MCF 10A (cell line): Measurements from ENCODE around the gene AOC2. TPM values are rescaled to one million over a fixed set of nuclear protein-coding genes. Genes with fewer than 3 reads are reported as not detected.
A peak's percentile ranks its signal among the peaks of the same experiment; 100 is the strongest.
"Not testable (repeated sequence)": the region's sequence is repeated elsewhere in the genome, so short reads cannot be mapped to it uniquely, and the experiment has no call there.

Experiments
- BruUV-seq: library from RNA; stranded (reverse); fragments of 400-500 nt; replicated peaks from 2 replicates; lab custom pipeline; 2021; lab: Mats Ljungman, UMichigan
- CTCF ChIA-PET: fragments of 300-600 bp; sonication (Branson Sonifier 250); formaldehyde crosslinking; extraction: SDS; loops from one replicate; lab custom pipeline; 2021; ENCODE audit warnings: antibody characterized with exemption, inconsistent platforms; lab: Yijun Ruan, JAX
- POLR2A ChIA-PET: fragments of 300-600, 350-650 bp; sonication (Branson Sonifier 250); formaldehyde crosslinking; extraction: SDS; loops from one replicate; lab custom pipeline; 2020; ENCODE audit warnings: antibody characterized with exemption, inconsistent platforms; lab: Yijun Ruan, JAX
- DNase-seq: peaks from one replicate; pipeline ENCODE4 v3.0.0-alpha.2; 2018; ENCODE audit not compliant: unreplicated experiment
- H3K27ac Mint-ChIP-seq: one replicate; pipeline ENCODE4 v1.8.0; 2022; ENCODE audit warnings: mild to moderate bottlenecking, low read depth, mixed read lengths; ENCODE audit not compliant: unreplicated experiment
- H3K27me3 Mint-ChIP-seq: one replicate; pipeline ENCODE4 v1.8.0; 2022; ENCODE audit warnings: mixed read lengths; ENCODE audit not compliant: insufficient read depth, unreplicated experiment
- H3K36me3 Mint-ChIP-seq: one replicate; pipeline ENCODE4 v1.8.0; 2022; ENCODE audit warnings: mild to moderate bottlenecking, moderate library complexity, mixed read lengths; ENCODE audit not compliant: insufficient read depth, unreplicated experiment
- H3K4me1 Mint-ChIP-seq: one replicate; pipeline ENCODE4 v1.8.0; 2022; ENCODE audit warnings: mixed read lengths; ENCODE audit not compliant: insufficient read depth, unreplicated experiment
- H3K4me3 Mint-ChIP-seq: one replicate; pipeline ENCODE4 v1.8.0; 2022; ENCODE audit warnings: mild to moderate bottlenecking, moderate library complexity, mixed read lengths; ENCODE audit not compliant: unreplicated experiment
- H3K9me3 Mint-ChIP-seq: one replicate; pipeline ENCODE4 v1.8.0; 2022; ENCODE audit warnings: mixed read lengths; ENCODE audit not compliant: unreplicated experiment
- CTCF ChIP-seq: fragments of 200-600 bp; IDR thresholded peaks from one replicate; pipeline ENCODE4 v1.8.0; 2022; ENCODE audit warnings: antibody characterized with exemption, mild to moderate bottlenecking; ENCODE audit not compliant: unreplicated experiment
- intact Hi-C: fragments of 100-400 bp; cut with micrococcal nuclease; formaldehyde crosslinking; loops from 2 replicates; pipeline ENCODE4 v1.14.1; 2022
- microRNA-seq: library from miRNA; unstranded; fragments of <30 nt; microRNA quantifications from one replicate; pipeline ENCODE4 v1.2.0, GENCODE V29; 2022
- total RNA-seq: library from RNA; stranded (reverse); gene quantifications from 2 replicates; pipeline ENCODE4 v1.2.3, GENCODE V29; 2022

Gene AOC2
- total RNA-seq, 1 experiment from 2014 or later = 2.6 TPM

- Mint-ChIP-seq H3K27ac (no peak overlapping the region), H3K27me3 (no peaks in the 10 kb centered on the region), H3K4me3 (no peak overlapping the region), H3K36me3 (no peaks in the 10 kb centered on the region), H3K9me3 (no peaks in the 10 kb centered on the region), H3K4me1 (peaks cover 12% of the 10 kb centered on the region)
- intact Hi-C loops = no loop called here
- BruUV-seq = no TSS peak
- no peak for DNase-seq
- ChIA-PET CTCF (interaction anchor here (1.6 kb wide), 1 partner anchor 35 kb away, joined by 5 read pairs; no protein-coding TSS in a partner anchor), POLR2A (interaction anchor here (0.6 to 1.2 kb wide), 6 partner anchors 11 to 307 kb away, joined by 3 read pairs; partner anchors contain the start of gene PSME3)
- no peak for TF ChIP-seq CTCF
Observed at GRCh38 chr17:42894283-42895184, 50.2 kb downstream of the AOC2 start.

- no peaks in the 10 kb centered on the region for H3K36me3 Mint-ChIP-seq
- H3K27me3 Mint-ChIP-seq = no peaks in the 10 kb centered on the region
- H3K4me3 Mint-ChIP-seq = no peak overlapping the region
- H3K9me3 Mint-ChIP-seq = no peaks in the 10 kb centered on the region
- TF ChIP-seq CTCF = no peak
- peak; percentile 84 for DNase-seq
- H3K27ac Mint-ChIP-seq = no peak overlapping the region
- ChIA-PET CTCF (interaction anchor here (0.6 to 1.6 kb wide), 2 partner anchors 34 to 117 kb away, joined by 3 to 5 read pairs; no protein-coding TSS in a partner anchor), POLR2A (interaction anchor here (0.7 to 1.2 kb wide), 4 partner anchors 11 to 308 kb away, joined by 3 read pairs; no protein-coding TSS in a partner anchor)
- intact Hi-C loops = no loop called here
- peaks cover 12% of the 10 kb centered on the region for H3K4me1 Mint-ChIP-seq
- no TSS peak for BruUV-seq
Observed at GRCh38 chr17:42895185-42895555, 50.8 kb downstream of the AOC2 start.

GRCh38 chr17:42898147-42898811 is 53.9 kb downstream of the AOC2 start:
- CTCF ChIA-PET = interaction anchor here (0.6 to 1.0 kb wide), 3 partner anchors 18 to 173 kb away, joined by 3 to 5 read pairs (median 4); no protein-coding TSS in a partner anchor
- H3K27me3 Mint-ChIP-seq = no peaks in the 10 kb centered on the region
- no TSS peak for BruUV-seq

GRCh38 chr17:42899981-42900380 is 55.6 kb downstream of the AOC2 start:
- H3K9me3 Mint-ChIP-seq, BruUV-seq, H3K27ac Mint-ChIP-seq, POLR2A ChIA-PET, intact Hi-C loops, H3K4me1 Mint-ChIP-seq, H3K27me3 Mint-ChIP-seq, H3K4me3 Mint-ChIP-seq, H3K36me3 Mint-ChIP-seq, CTCF ChIA-PET, DNase-seq: not testable (repeated sequence)

More at GRCh38 chr17:42898147-42898811, 53.9 kb downstream of the AOC2 start:
- intact Hi-C loops = no loop called here
- TF ChIP-seq CTCF = no peak
- DNase-seq = no peak
- H3K9me3 Mint-ChIP-seq = no peaks in the 10 kb centered on the region
- no peak overlapping the region for H3K27ac Mint-ChIP-seq
- no peak overlapping the region for H3K4me3 Mint-ChIP-seq
- peaks cover 12% of the 10 kb centered on the region for H3K4me1 Mint-ChIP-seq
- POLR2A ChIA-PET = interaction anchor here (0.7 kb wide), 1 partner anchor 36 kb away, joined by 3 read pairs; no protein-coding TSS in a partner anchor
- H3K36me3 Mint-ChIP-seq = no peaks in the 10 kb centered on the region

Small RNA genes within 50 kb of the gene (microRNA-seq; reads per million reads assigned to microRNA genes)
- 0.66 reads per million for gene MIR6781

Other genes with a start within 250 kb of the AOC2 start
- gene RETREG3, start 235.2 kb upstream of the AOC2 start, total RNA-seq = 45.2 and 46.0 TPM in 2 replicates
- 57.8 and 60.2 TPM in 2 replicates for gene TUBG1, start 234.9 kb upstream of the AOC2 start, total RNA-seq
- 21.3 and 23.4 TPM in 2 replicates for gene TUBG2, start 185.3 kb upstream of the AOC2 start, total RNA-seq
- gene PLEKHH3, start 167.6 kb upstream of the AOC2 start, total RNA-seq = 12.5 and 12.9 TPM in 2 replicates
- gene CCR10, start 162.7 kb upstream of the AOC2 start, total RNA-seq = 0.21 and 0.22 TPM in 2 replicates
- gene CNTNAP1, start 162.0 kb upstream of the AOC2 start, total RNA-seq = 1.2 and 1.5 TPM in 2 replicates
- 31.1 and 31.7 TPM in 2 replicates for gene EZH1, start 99.5 kb upstream of the AOC2 start, total RNA-seq
- gene RAMP2, start 83.4 kb upstream of the AOC2 start, total RNA-seq = not detected in 2 replicates
- gene VPS25, start 71.1 kb upstream of the AOC2 start, total RNA-seq = 84.3 and 96.0 TPM in 2 replicates
- 2.3 and 5.4 TPM in 2 replicates for gene WNK4, start 64.0 kb upstream of the AOC2 start, total RNA-seq
- 41.0 and 52.7 TPM in 2 replicates for gene COA3, start 45.9 kb upstream of the AOC2 start, total RNA-seq
- gene CNTD1, start 45.7 kb upstream of the AOC2 start, total RNA-seq = not detected in 2 replicates
- 78.8 and 81.5 TPM in 2 replicates for gene BECN1, start 20.3 kb upstream of the AOC2 start, total RNA-seq
- 220 and 232 TPM in 2 replicates for gene PSME3, start 11.2 kb upstream of the AOC2 start, total RNA-seq
- 0.44 and 0.71 TPM in 2 replicates for gene AOC3, start 6.6 kb downstream of the AOC2 start, total RNA-seq
- not detected in 2 replicates for gene G6PC1, start 56.2 kb downstream of the AOC2 start, total RNA-seq
- 48.9 and 79.9 TPM in 2 replicates for gene AARSD1, start 119.9 kb downstream of the AOC2 start, total RNA-seq
- 0.83 and 0.96 TPM in 2 replicates for gene PTGES3L, start 135.5 kb downstream of the AOC2 start, total RNA-seq
- gene RUNDC1, start 136.0 kb downstream of the AOC2 start, total RNA-seq = 13.4 and 14.2 TPM in 2 replicates
- 970 and 1,226 TPM in 2 replicates for gene RPL27, start 153.8 kb downstream of the AOC2 start, total RNA-seq
- 6.3 and 7.3 TPM in 2 replicates for gene IFI35, start 162.2 kb downstream of the AOC2 start, total RNA-seq
- 61.0 and 105 TPM in 2 replicates for gene VAT1, start 177.8 kb downstream of the AOC2 start, total RNA-seq
- gene RND2, start 180.7 kb downstream of the AOC2 start, total RNA-seq = 0.16 TPM in 1 of 2 replicates, not detected in the other